CD14-positive monocyte (primary cell): Measurements from ENCODE around the gene TNS4. TPM values are rescaled to one million over a fixed set of nuclear protein-coding genes. Genes with fewer than 3 reads are reported as not detected.

ENCODE experiments used
- DNase-seq, 3 donors: peaks; one replicate each; pipeline ENCODE4 v3.0.0-alpha.2; 2011 to 2022
- H2AFZ ChIP-seq: 2 replicates; pipeline ENCODE4 v1.6.0; 2012; ENCODE audit warnings: mild to moderate bottlenecking, low read depth, low read length, inconsistent platforms; ENCODE audit not compliant: insufficient read depth, poor library complexity, severe bottlenecking
- H3K27ac ChIP-seq, 2 donors: 1 replicate in 1 of 2; 2 replicates in 1 of 2; pipeline ENCODE4 v1.5.1; 2012 to 2013; ENCODE audit warnings: low read length in 2 of 2, control low read depth in 1 of 2, inconsistent platforms in 1 of 2, low read depth in 1 of 2, mild to moderate bottlenecking in 1 of 2
- H3K27me3 ChIP-seq, 2 donors: one replicate each; pipeline versions ENCODE4 v1.6.0 to v1.6.1; 2011 to 2013; ENCODE audit warnings: low read length in 2 of 2; ENCODE audit not compliant: control insufficient read depth in 2 of 2, insufficient read depth in 2 of 2
- H3K36me3 ChIP-seq, 2 donors: replicated peaks in 1 of 2; 1 replicate in 1 of 2; 2 replicates in 1 of 2; pipeline versions ENCODE4 v1.5.1 to v1.6.1; 2012 to 2013; ENCODE audit warnings: low read length in 2 of 2, control low read depth in 1 of 2, inconsistent platforms in 1 of 2, mild to moderate bottlenecking in 1 of 2; ENCODE audit not compliant: insufficient read depth in 2 of 2, control insufficient read depth in 1 of 2
- H3K4me1 ChIP-seq, 2 donors: 1 replicate in 1 of 2; 2 replicates in 1 of 2; pipeline versions ENCODE4 v1.5.1 to v1.6.1; 2012 to 2013; ENCODE audit warnings: low read length in 2 of 2, control low read depth in 1 of 2, inconsistent platforms in 1 of 2, mild to moderate bottlenecking in 1 of 2, moderate library complexity in 1 of 2; ENCODE audit not compliant: insufficient read depth in 2 of 2, control insufficient read depth in 1 of 2
- H3K4me2 ChIP-seq: replicated peaks from 2 replicates; pipeline ENCODE3; 2012; ENCODE audit warnings: low read length, moderate library complexity, mild to moderate bottlenecking; ENCODE audit not compliant: poor library complexity, severe bottlenecking; ENCODE audit errors: extremely low read depth
- H3K4me3 ChIP-seq, 3 experiments: fragments of 200-600 bp in 1 of 3; sonication (generic) in 1 of 3; replicated peaks in 1 of 3; 1 replicate in 2 of 3; 2 replicates in 1 of 3; pipeline ENCODE4 v1.5.1; 2011 to 2013; ENCODE audit warnings: low read length in 3 of 3, mild to moderate bottlenecking in 3 of 3, control low read depth in 2 of 3, low read depth in 2 of 3, inconsistent platforms in 1 of 3, moderate library complexity in 1 of 3
- H3K79me2 ChIP-seq: 2 replicates; pipeline ENCODE4 v1.6.0; 2012; ENCODE audit warnings: mild to moderate bottlenecking, control low read depth, inconsistent platforms, low read length, moderate library complexity; ENCODE audit not compliant: insufficient read depth
- H3K9ac ChIP-seq: 2 replicates; pipeline ENCODE4 v1.6.0; 2017; ENCODE audit warnings: low read length, mild to moderate bottlenecking; ENCODE audit not compliant: insufficient read depth, poor library complexity, severe bottlenecking
- H3K9me3 ChIP-seq, 2 donors: replicated peaks in 1 of 2; 1 replicate in 1 of 2; 2 replicates in 1 of 2; pipeline versions ENCODE4 v1.5.1 to v1.6.1; 2012 to 2013; ENCODE audit warnings: low read length in 2 of 2, control low read depth in 1 of 2; ENCODE audit not compliant: control insufficient read depth in 1 of 2, insufficient read depth in 1 of 2
- H4K20me1 ChIP-seq: 2 replicates; pipeline ENCODE4 v1.6.0; 2012; ENCODE audit warnings: mild to moderate bottlenecking, low read length, control low read depth, moderate library complexity; ENCODE audit not compliant: insufficient read depth
- H3K27ac Mint-ChIP-seq, 7 donors: one replicate each; pipeline ENCODE4 v1.8.0; 2020; ENCODE audit warnings: mild to moderate bottlenecking in 7 of 7, mixed read lengths in 7 of 7, moderate library complexity in 6 of 7, inconsistent platforms in 2 of 7
- H3K27me3 Mint-ChIP-seq, 3 donors: one replicate each; pipeline ENCODE4 v1.8.0; 2021 to 2022; ENCODE audit warnings: low read depth in 3 of 3, mild to moderate bottlenecking in 3 of 3, mixed read lengths in 3 of 3, moderate library complexity in 3 of 3, inconsistent platforms in 1 of 3
- H3K36me3 Mint-ChIP-seq, 2 donors: one replicate each; pipeline ENCODE4 v1.8.0; 2020; ENCODE audit warnings: mixed read lengths in 2 of 2, inconsistent platforms in 1 of 2, mild to moderate bottlenecking in 1 of 2
- H3K4me1 Mint-ChIP-seq: one replicate; pipeline ENCODE4 v1.8.0; 2020; ENCODE audit warnings: mild to moderate bottlenecking, mixed read lengths
- H3K4me3 Mint-ChIP-seq, 2 donors: one replicate each; pipeline ENCODE4 v1.8.0; 2020; ENCODE audit warnings: mild to moderate bottlenecking in 2 of 2, mixed read lengths in 2 of 2, moderate library complexity in 1 of 2
- H3K9me3 Mint-ChIP-seq, 7 donors: one replicate each; pipeline ENCODE4 v1.8.0; 2020 to 2022; ENCODE audit warnings: mixed read lengths in 7 of 7, mild to moderate bottlenecking in 6 of 7, moderate library complexity in 6 of 7, inconsistent platforms in 2 of 7
- CTCF ChIP-seq: fragments of 200-600 bp; IDR thresholded peaks from one replicate; pipeline ENCODE4 v1.8.0; 2022; ENCODE audit warnings: antibody characterized with exemption, mild to moderate bottlenecking
- WGBS: methylation state at CpG from one replicate; pipeline ENCODE4 v1.1.5; 2013; ENCODE audit warnings: missing lambda C conversion rate; ENCODE audit not compliant: insufficient coverage; 5-methylcytosine and 5-hydroxymethylcytosine counted together
- intact Hi-C, 2 donors: fragments of 100-400 bp; cut with micrococcal nuclease; formaldehyde crosslinking; loops; one replicate each; pipeline versions ENCODE4 v1.15.0 to v1.15.1; 2023
- polyA plus RNA-seq, 3 donors: library from polyadenylated mRNA; depleted of rRNA in 1 of 3; unstranded in 2 of 3; stranded (reverse) in 1 of 3; fragments of 300-500 nt in 2 of 3; fragments of >200 nt in 1 of 3; fragmentation: Illumina TruSeq in 2 of 3; gene quantifications; 1 replicate in 2 of 3; 2 replicates in 1 of 3; pipeline ENCODE4 v1.2.3, GENCODE V29; 2012 to 2021

The TNS4 gene
- polyA plus RNA-seq, 3 donors: not detected

GRCh38 chr17:40450175-40450574, 51.2 kb downstream of the TNS4 start:
- Histone ChIP-seq H3K79me2 (no peaks in the 10 kb centered on the region), H3K9me3 (no peaks in the 10 kb centered on the region), H2AFZ (no peak overlapping the region), H3K4me2 (no peak overlapping the region), H3K4me3 (no peak overlapping the region), H3K4me1 (peaks cover 12 to 20% of the 10 kb centered on the region in 2 donors), H3K27ac (no peak overlapping the region), H3K9ac (no peak overlapping the region), H3K27me3 (peaks cover 0 to 10% of the 10 kb centered on the region in 2 donors), H4K20me1 (no peaks in the 10 kb centered on the region), H3K36me3 (no peaks in the 10 kb centered on the region)
- H3K9me3 Mint-ChIP-seq: no peaks in the 10 kb centered on the region
- no peak overlapping the region for H3K4me3 Mint-ChIP-seq
- TF ChIP-seq CTCF: peak; percentile 40
- peaks cover 19% of the 10 kb centered on the region for H3K4me1 Mint-ChIP-seq
- intact Hi-C loops: no loop called here
- WGBS: no CpG with 5 or more reads among the region's 3 CpGs
- peak in 1 of 3 donors; percentile 31 for DNase-seq
- H3K27me3 Mint-ChIP-seq: peaks cover 24 to 44% (median 27%) of the 10 kb centered on the region in 3 donors
- no peaks in the 10 kb centered on the region for H3K36me3 Mint-ChIP-seq
- H3K27ac Mint-ChIP-seq: no peak overlapping the region

DNA sequence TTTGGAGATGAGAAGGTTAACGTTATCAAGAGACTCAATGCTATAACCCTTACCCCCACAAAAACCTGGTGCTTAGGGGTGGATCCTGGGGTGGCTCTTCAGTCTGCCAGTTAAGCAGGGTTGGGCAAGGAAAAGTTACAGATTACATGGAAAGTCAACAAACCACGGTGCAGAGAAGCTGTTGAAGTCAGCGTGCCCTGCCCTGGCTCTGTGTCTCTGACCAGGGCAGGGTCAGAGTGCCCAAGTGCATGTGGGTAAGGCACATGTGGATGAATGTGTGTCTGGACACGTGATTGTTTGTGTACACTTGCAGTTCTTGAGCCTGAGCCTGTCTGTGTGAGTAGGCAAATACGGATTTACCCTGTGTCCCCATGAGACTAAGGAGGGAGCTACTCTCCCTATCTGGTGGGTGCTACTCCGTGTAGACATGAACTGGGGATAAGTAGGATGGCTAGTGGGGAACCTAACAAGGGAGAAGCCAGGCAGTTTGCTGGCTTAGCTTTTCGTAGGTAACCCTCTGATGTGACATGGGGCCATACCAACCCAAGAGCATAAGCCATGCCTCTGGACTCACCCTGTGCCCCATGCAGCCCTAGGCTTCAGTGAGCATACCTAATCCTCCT, 52.7 kb downstream of the TNS4 start:
- Histone ChIP-seq H3K4me2 (no peak overlapping the region), H3K9ac (no peak overlapping the region)

More for the DNA sequence above, 52.7 kb downstream of the TNS4 start:
- no peak overlapping the region for H3K4me3 ChIP-seq
- H3K27me3 ChIP-seq: peaks cover 0 to 15% of the 10 kb centered on the region in 2 donors
- no peaks in the 10 kb centered on the region for H3K9me3 Mint-ChIP-seq
- peaks cover 34% of the 10 kb centered on the region for H3K4me1 Mint-ChIP-seq
- no peak for TF ChIP-seq CTCF
- H3K36me3 Mint-ChIP-seq: no peaks in the 10 kb centered on the region
- H3K27ac ChIP-seq: no peak overlapping the region
- H3K4me3 Mint-ChIP-seq: peak overlapping the region in 1 of 2 donors; percentile 37
- no peaks in the 10 kb centered on the region for H3K36me3 ChIP-seq
- H2AFZ ChIP-seq: no peak overlapping the region
- peak overlapping the region in 1 of 7 donors; percentile 16 for H3K27ac Mint-ChIP-seq
- H3K27me3 Mint-ChIP-seq: peaks cover 26 to 50% (median 29%) of the 10 kb centered on the region in 3 donors
- no peaks in the 10 kb centered on the region for H3K79me2 ChIP-seq
- no peaks in the 10 kb centered on the region for H3K9me3 ChIP-seq
- no peaks in the 10 kb centered on the region for H4K20me1 ChIP-seq
- DNase-seq: no peak
- peaks cover 26 to 34% of the 10 kb centered on the region in 2 donors for H3K4me1 ChIP-seq
- intact Hi-C loops: no loop called here
- WGBS: 34% methylated on average over 4 of the region's 7 CpGs
